AG04450 (cell line): ENCODE results near the gene MUCL3. TPM values are rescaled to one million over a fixed set of nuclear protein-coding genes. Genes with fewer than 3 reads are reported as not detected.
A peak's percentile ranks its signal among the peaks of the same experiment; 100 is the strongest.

Source experiments
- CTCF ChIA-PET: fragments of 300-600, 350-600 bp; formaldehyde crosslinking; extraction: SDS; loops from one replicate; lab custom pipeline; 2022; ENCODE audit warnings: antibody characterized with exemption, inconsistent platforms; lab: Charles Lee
- POLR2A ChIA-PET: fragments of 350-600 bp; formaldehyde crosslinking; extraction: SDS; loops from one replicate; lab custom pipeline; 2021; ENCODE audit warnings: antibody characterized with exemption, inconsistent platforms; lab: Yijun Ruan, JAX
- DNase-seq: peaks from one replicate; pipeline ENCODE4 v3.0.0-alpha.2; 2011; ENCODE audit warnings: low read depth, low spot score
- H3K27ac ChIP-seq: one replicate; pipeline ENCODE4 v1.5.1; 2012; ENCODE audit warnings: low read depth, low read length, control low read depth
- H3K27me3 ChIP-seq: one replicate; pipeline ENCODE4 v1.6.0; 2012; ENCODE audit warnings: low read length; ENCODE audit not compliant: control insufficient read depth, insufficient read depth
- H3K4me3 ChIP-seq: 2 replicates; pipeline ENCODE4 v1.5.1; 2011; ENCODE audit warnings: mild to moderate bottlenecking, low read depth, low read length, control low read depth
- H3K9me3 ChIP-seq: 2 replicates; pipeline ENCODE4 v1.5.1; 2012; ENCODE audit warnings: low read length; ENCODE audit not compliant: control insufficient read depth, insufficient read depth
- polyA plus RNA-seq: library from polyadenylated mRNA; depleted of rRNA; stranded (reverse); fragments of >200 nt; gene quantifications from 2 replicates; pipeline ENCODE4 v1.2.3, GENCODE V29; 2011
- TF ChIP-seq, protein P1 (sequence below): IDR thresholded peaks from 2 replicates; pipeline ENCODE4 v1.5.1; 2011; ENCODE audit warnings: low read depth, low read length, control low read depth, inconsistent platforms

MUCL3 gene
- polyA plus RNA-seq, 1 experiment: not detected

- POLR2A ChIA-PET: no interaction called here
- Histone ChIP-seq H3K4me3 (no peak overlapping the region), H3K27me3 (peaks cover 46% of the 10 kb centered on the region), H3K9me3 (no peaks in the 10 kb centered on the region), H3K27ac (no peak overlapping the region)
- TF ChIP-seq, protein P1, sequence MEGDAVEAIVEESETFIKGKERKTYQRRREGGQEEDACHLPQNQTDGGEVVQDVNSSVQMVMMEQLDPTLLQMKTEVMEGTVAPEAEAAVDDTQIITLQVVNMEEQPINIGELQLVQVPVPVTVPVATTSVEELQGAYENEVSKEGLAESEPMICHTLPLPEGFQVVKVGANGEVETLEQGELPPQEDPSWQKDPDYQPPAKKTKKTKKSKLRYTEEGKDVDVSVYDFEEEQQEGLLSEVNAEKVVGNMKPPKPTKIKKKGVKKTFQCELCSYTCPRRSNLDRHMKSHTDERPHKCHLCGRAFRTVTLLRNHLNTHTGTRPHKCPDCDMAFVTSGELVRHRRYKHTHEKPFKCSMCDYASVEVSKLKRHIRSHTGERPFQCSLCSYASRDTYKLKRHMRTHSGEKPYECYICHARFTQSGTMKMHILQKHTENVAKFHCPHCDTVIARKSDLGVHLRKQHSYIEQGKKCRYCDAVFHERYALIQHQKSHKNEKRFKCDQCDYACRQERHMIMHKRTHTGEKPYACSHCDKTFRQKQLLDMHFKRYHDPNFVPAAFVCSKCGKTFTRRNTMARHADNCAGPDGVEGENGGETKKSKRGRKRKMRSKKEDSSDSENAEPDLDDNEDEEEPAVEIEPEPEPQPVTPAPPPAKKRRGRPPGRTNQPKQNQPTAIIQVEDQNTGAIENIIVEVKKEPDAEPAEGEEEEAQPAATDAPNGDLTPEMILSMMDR: no peak
- CTCF ChIA-PET: interaction anchor here (1.5 kb wide), 1 partner anchor 140 kb away, joined by 5 read pairs; no protein-coding TSS in a partner anchor
- DNase-seq: no peak
These were observed 1.3 kb upstream of the MUCL3 start for GRCh38 chr6:30939473-30939872.

- H3K27me3 ChIP-seq: peaks cover 51% of the 10 kb centered on the region
- DNase-seq: peak; percentile 44
- ChIA-PET POLR2A (interaction anchor here (0.6 to 1.1 kb wide), 5 partner anchors 29 to 137 kb away, joined by 3 to 9 read pairs (median 4); partner anchors contain the start of gene VARS2), CTCF (interaction anchor here (0.6 to 4.3 kb wide), 30 partner anchors 7 to 1193 kb away, joined by 3 to 63 read pairs (median 4); partner anchors contain the start of gene SFTA2)
- H3K9me3 ChIP-seq: no peaks in the 10 kb centered on the region
- no peak overlapping the region for H3K27ac ChIP-seq
- TF ChIP-seq, protein P1: peak; percentile 78
- H3K4me3 ChIP-seq: 0 out of 2 replicates have a peak overlapping the region, but pooled peaks have one; percentile 5
These were observed 1.7 kb downstream of the MUCL3 start for GRCh38 chr6:30942338-30943060.

GRCh38 chr6:30944051-30944450 lies 3.3 kb downstream of the MUCL3 start:
- no peak overlapping the region for H3K27ac ChIP-seq
- ChIA-PET CTCF (interaction anchor here (1.3 to 4.3 kb wide), 3 partner anchors 115 to 143 kb away, joined by 3 to 63 read pairs (median 30); no protein-coding TSS in a partner anchor), POLR2A (no interaction called here)
- H3K4me3 ChIP-seq: no peak overlapping the region
- DNase-seq: no peak
- H3K9me3 ChIP-seq: no peaks in the 10 kb centered on the region
- TF ChIP-seq, protein P1: no peak
- peaks cover 49% of the 10 kb centered on the region for H3K27me3 ChIP-seq

- TF ChIP-seq, protein P1: no peak
- Histone ChIP-seq H3K4me3 (no peak overlapping the region), H3K9me3 (no peaks in the 10 kb centered on the region), H3K27me3 (peaks cover 42% of the 10 kb centered on the region), H3K27ac (no peak overlapping the region)
- CTCF ChIA-PET: no interaction called here
- POLR2A ChIA-PET: no interaction called here
- no peak for DNase-seq
These were observed 4.5 kb downstream of the MUCL3 start for GRCh38 chr6:30945281-30945680.

GRCh38 chr6:30947231-30947630 lies 6.5 kb downstream of the MUCL3 start:
- Histone ChIP-seq H3K9me3 (no peaks in the 10 kb centered on the region), H3K27ac (no peak overlapping the region), H3K27me3 (peaks cover 52% of the 10 kb centered on the region), H3K4me3 (no peak overlapping the region)
- CTCF ChIA-PET: interaction anchor here (1.0 kb wide), 1 partner anchor 123 kb away, joined by 3 read pairs; no protein-coding TSS in a partner anchor
- no peak for DNase-seq
- TF ChIP-seq, protein P1: no peak
- POLR2A ChIA-PET: no interaction called here
